Panc1 (cell line): ENCODE measurements around the gene SARS1. TPM values are rescaled to one million over a fixed set of nuclear protein-coding genes. Genes with fewer than 3 reads are reported as not detected.

Experiments used
- ATAC-seq: fragments of 200-7000 bp; cut with Tn5 transposase; 2 replicates; pipeline ENCODE4 v1.9.1; 2020; ENCODE audit warnings: mild to moderate bottlenecking, moderate library complexity
- BruUV-seq: library from RNA; stranded (reverse); fragments of 400-500 nt; replicated peaks from 2 replicates; lab custom pipeline; 2021; lab: Mats Ljungman, UMichigan
- CTCF ChIA-PET: fragments of 300-600 bp; sonication (Branson Sonifier 250); formaldehyde crosslinking; loops from one replicate; lab custom pipeline; 2022; ENCODE audit warnings: antibody characterized with exemption; lab: Charles Lee
- POLR2A ChIA-PET: fragments of 300-600 bp; sonication (Branson Sonifier 250); formaldehyde crosslinking; loops from one replicate; lab custom pipeline; 2022; ENCODE audit warnings: antibody characterized with exemption; lab: Charles Lee
- DNase-seq: peaks from one replicate; pipeline ENCODE4 v3.0.0-alpha.2; 2010; ENCODE audit warnings: low read depth, low spot score
- H3K27ac ChIP-seq: 2 replicates; pipeline ENCODE4 v1.5.1; 2011; ENCODE audit warnings: mild to moderate bottlenecking, low read length, inconsistent platforms
- H3K27me3 ChIP-seq: fragments of 200-500 bp; sonication (Bioruptor generic); 2 replicates; pipeline ENCODE4 v1.6.0; 2014; ENCODE audit warnings: low read length, inconsistent platforms; ENCODE audit not compliant: control insufficient read depth, insufficient read depth
- H3K36me3 ChIP-seq: fragments of 200-500 bp; sonication (Bioruptor generic); 2 replicates; pipeline ENCODE4 v1.5.1; 2014; ENCODE audit warnings: inconsistent platforms, mild to moderate bottlenecking, low read length, moderate library complexity; ENCODE audit not compliant: control insufficient read depth, insufficient read depth
- H3K4me1 ChIP-seq: 2 replicates; pipeline ENCODE4 v1.5.1; 2011; ENCODE audit warnings: inconsistent platforms, mild to moderate bottlenecking, low read length, moderate library complexity; ENCODE audit not compliant: control insufficient read depth, insufficient read depth
- H3K4me3 ChIP-seq, 2 experiments: 2 replicates each; pipeline ENCODE4 v1.5.1; 2011 to 2012; ENCODE audit warnings: low read depth in 2 of 2, low read length in 2 of 2, mild to moderate bottlenecking in 2 of 2, inconsistent platforms in 1 of 2, moderate library complexity in 1 of 2
- H3K9me3 ChIP-seq: fragments of 200-500 bp; sonication (Bioruptor generic); 2 replicates; pipeline ENCODE4 v1.5.1; 2014; ENCODE audit warnings: low read depth, mild to moderate bottlenecking, inconsistent platforms, low read length, moderate library complexity; ENCODE audit not compliant: control insufficient read depth, insufficient read depth
- POLR2AphosphoS5 ChIP-seq: IDR thresholded peaks from 2 replicates; pipeline ENCODE4 v1.6.1; 2012; ENCODE audit warnings: mild to moderate bottlenecking, low read depth, low read length, moderate library complexity
- SIN3A ChIP-seq: IDR thresholded peaks from 2 replicates; pipeline ENCODE4 v1.6.1; 2012; ENCODE audit warnings: low read depth, mild to moderate bottlenecking, low read length, moderate library complexity, borderline replicate concordance; ENCODE audit not compliant: insufficient read depth
- TCF7L2 ChIP-seq: IDR thresholded peaks from 2 replicates; pipeline ENCODE4 v1.6.1; 2011; ENCODE audit warnings: mild to moderate bottlenecking, low read depth, low read length, inconsistent platforms
- in situ Hi-C: cut with HindIII; loops from 2 replicates; pipeline ENCODE4 v1.10.0; 2016; ENCODE audit warnings: low sequenced_read_pairs, low pct_unique_long_range_greater_than_20kb
- intact Hi-C: fragments of 100-400 bp; cut with micrococcal nuclease; formaldehyde crosslinking; loops from one replicate; pipeline ENCODE4 v1.10.0; 2022; ENCODE audit not compliant: unreplicated experiment
- total RNA-seq: library from RNA; stranded (reverse); gene quantifications from one replicate; pipeline ENCODE4 v1.2.1, GENCODE V29; 2021; ENCODE audit not compliant: unreplicated experiment
- TF ChIP-seq, protein P1 (sequence below): fragments of 450-650 bp; IDR thresholded peaks from 2 replicates; pipeline ENCODE4 v1.5.1; 2017; ENCODE audit warnings: mild to moderate bottlenecking
- TF ChIP-seq, protein P2 (sequence below), 2 experiments: IDR thresholded peaks; 2 replicates each; pipeline ENCODE4 v1.6.1; 2011 to 2012; ENCODE audit warnings: low read depth in 2 of 2, control low read depth in 1 of 2, low read length in 1 of 2, mild to moderate bottlenecking in 1 of 2, moderate library complexity in 1 of 2; ENCODE audit not compliant: insufficient read depth in 1 of 2

SARS1 gene
- total RNA-seq, 1 experiment from 2014 or later, result 115 TPM

DNA sequence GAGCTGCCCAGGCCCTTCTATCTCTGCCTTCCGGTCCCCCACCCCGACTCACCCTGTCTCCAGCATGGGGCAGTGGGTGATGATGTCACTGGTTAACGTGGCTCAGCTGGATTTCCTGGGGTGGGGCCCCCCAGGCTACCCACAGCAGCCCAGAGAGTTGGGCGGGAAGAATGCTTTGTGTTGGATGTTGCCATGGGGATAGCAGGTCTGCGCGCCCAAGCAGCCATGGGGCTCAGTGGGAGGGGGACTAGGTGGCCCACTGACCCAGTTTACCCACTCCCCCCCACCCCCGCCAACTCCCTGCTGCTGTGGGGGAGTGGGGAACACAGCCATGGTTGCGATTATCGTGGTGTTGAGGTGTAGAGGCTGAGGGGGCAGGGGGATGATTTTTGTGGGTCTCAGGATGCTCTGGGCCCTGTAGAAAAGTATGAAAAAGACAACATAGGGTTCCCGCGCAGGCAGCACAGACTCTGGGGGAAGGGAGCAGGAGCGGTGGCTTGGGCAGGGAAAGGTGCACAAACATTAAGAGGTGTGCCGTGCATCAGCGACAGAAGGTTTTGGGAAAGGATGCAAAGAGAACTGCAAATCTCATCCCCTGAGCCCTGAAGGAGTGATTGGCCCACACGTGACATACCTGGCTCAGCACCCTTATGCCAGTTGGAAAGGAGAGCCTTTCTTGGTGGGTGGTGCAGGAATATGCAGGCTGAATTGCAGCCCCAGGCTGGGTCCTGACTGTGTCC, 44.1 kb downstream of the SARS1 start:
- in situ Hi-C loops, result no loop called here
- no TSS peak for BruUV-seq
- CTCF ChIA-PET, result no interaction called here
- Histone ChIP-seq H3K4me1 (peaks cover 8% of the 10 kb centered on the region), H3K4me3 (no peak overlapping the region), H3K27me3 (no peaks in the 10 kb centered on the region), H3K9me3 (no peaks in the 10 kb centered on the region), H3K36me3 (no peaks in the 10 kb centered on the region), H3K27ac (no peak overlapping the region)
- POLR2A ChIA-PET, result no interaction called here
- DNase-seq (no peak), ATAC-seq (no peak)
- TF ChIP-seq POLR2AphosphoS5, result no peak
- no peak for TF ChIP-seq TCF7L2
- TF ChIP-seq, protein P1, sequence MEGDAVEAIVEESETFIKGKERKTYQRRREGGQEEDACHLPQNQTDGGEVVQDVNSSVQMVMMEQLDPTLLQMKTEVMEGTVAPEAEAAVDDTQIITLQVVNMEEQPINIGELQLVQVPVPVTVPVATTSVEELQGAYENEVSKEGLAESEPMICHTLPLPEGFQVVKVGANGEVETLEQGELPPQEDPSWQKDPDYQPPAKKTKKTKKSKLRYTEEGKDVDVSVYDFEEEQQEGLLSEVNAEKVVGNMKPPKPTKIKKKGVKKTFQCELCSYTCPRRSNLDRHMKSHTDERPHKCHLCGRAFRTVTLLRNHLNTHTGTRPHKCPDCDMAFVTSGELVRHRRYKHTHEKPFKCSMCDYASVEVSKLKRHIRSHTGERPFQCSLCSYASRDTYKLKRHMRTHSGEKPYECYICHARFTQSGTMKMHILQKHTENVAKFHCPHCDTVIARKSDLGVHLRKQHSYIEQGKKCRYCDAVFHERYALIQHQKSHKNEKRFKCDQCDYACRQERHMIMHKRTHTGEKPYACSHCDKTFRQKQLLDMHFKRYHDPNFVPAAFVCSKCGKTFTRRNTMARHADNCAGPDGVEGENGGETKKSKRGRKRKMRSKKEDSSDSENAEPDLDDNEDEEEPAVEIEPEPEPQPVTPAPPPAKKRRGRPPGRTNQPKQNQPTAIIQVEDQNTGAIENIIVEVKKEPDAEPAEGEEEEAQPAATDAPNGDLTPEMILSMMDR, result no peak
- TF ChIP-seq, protein P2, sequence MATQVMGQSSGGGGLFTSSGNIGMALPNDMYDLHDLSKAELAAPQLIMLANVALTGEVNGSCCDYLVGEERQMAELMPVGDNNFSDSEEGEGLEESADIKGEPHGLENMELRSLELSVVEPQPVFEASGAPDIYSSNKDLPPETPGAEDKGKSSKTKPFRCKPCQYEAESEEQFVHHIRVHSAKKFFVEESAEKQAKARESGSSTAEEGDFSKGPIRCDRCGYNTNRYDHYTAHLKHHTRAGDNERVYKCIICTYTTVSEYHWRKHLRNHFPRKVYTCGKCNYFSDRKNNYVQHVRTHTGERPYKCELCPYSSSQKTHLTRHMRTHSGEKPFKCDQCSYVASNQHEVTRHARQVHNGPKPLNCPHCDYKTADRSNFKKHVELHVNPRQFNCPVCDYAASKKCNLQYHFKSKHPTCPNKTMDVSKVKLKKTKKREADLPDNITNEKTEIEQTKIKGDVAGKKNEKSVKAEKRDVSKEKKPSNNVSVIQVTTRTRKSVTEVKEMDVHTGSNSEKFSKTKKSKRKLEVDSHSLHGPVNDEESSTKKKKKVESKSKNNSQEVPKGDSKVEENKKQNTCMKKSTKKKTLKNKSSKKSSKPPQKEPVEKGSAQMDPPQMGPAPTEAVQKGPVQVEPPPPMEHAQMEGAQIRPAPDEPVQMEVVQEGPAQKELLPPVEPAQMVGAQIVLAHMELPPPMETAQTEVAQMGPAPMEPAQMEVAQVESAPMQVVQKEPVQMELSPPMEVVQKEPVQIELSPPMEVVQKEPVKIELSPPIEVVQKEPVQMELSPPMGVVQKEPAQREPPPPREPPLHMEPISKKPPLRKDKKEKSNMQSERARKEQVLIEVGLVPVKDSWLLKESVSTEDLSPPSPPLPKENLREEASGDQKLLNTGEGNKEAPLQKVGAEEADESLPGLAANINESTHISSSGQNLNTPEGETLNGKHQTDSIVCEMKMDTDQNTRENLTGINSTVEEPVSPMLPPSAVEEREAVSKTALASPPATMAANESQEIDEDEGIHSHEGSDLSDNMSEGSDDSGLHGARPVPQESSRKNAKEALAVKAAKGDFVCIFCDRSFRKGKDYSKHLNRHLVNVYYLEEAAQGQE (IDR thresholded peaks at IDR 0.05; ENCODE audit: insufficient read depth in 1 of 2, low read depth in 2 of 2, low read length in 1 of 2), result no peak
- no peak for TF ChIP-seq SIN3A
- intact Hi-C loops, result no loop called here

DNA sequence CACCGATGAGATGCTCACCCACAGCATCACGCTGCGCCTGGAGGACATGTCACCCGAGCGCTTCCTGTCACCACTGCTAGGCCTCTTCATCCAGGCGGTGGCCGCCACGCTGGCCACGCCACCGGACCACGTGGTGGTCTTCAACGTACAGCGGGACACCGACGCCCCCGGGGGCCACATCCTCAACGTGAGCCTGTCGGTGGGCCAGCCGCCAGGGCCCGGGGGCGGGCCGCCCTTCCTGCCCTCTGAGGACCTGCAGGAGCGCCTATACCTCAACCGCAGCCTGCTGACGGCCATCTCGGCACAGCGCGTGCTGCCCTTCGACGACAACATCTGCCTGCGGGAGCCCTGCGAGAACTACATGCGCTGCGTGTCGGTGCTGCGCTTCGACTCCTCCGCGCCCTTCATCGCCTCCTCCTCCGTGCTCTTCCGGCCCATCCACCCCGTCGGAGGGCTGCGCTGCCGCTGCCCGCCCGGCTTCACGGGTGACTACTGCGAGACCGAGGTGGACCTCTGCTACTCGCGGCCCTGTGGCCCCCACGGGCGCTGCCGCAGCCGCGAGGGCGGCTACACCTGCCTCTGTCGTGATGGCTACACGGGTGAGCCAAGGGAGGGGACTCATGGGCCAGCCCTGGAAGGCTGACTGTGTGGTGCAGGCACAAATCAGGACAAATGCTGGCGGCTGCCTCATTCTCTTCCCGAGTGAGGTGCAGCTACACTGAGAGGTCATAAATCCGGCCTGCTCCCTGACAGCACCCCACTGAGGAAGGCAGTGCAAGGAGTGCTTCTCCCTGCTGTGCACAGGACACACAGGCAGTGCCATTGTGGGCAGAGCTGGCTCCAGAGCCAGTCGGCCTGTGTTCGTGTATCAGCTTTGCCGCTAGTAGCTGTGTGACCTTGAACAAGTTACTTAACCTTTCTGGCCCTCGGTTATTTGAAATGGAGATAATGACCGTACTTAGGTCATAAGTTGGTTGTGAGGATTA, 45.1 kb downstream of the SARS1 start:
- no peaks in the 10 kb centered on the region for H3K9me3 ChIP-seq
- in situ Hi-C loops, result no loop called here
- ATAC-seq, result no peak
- CTCF ChIA-PET, result no interaction called here
- peaks cover 7% of the 10 kb centered on the region for H3K4me1 ChIP-seq
- H3K36me3 ChIP-seq, result no peaks in the 10 kb centered on the region
- BruUV-seq, result no TSS peak
- POLR2A ChIA-PET, result no interaction called here
- intact Hi-C loops, result no loop called here
- H3K27ac ChIP-seq, result no peak overlapping the region
- no peak for DNase-seq
- no peak overlapping the region for H3K4me3 ChIP-seq
- no peaks in the 10 kb centered on the region for H3K27me3 ChIP-seq
- no peak for TF ChIP-seq SIN3A
- TF ChIP-seq, protein P1, result no peak
- TF ChIP-seq TCF7L2, result no peak
- no peak for TF ChIP-seq POLR2AphosphoS5
- TF ChIP-seq, protein P2 (IDR thresholded peaks at IDR 0.05; ENCODE audit: insufficient read depth in 1 of 2, low read depth in 2 of 2, low read length in 1 of 2), result no peak
